Neuronal stem cell (in vitro differentiated cells): ENCODE data around the gene CHAC2.

Experiments
- DNase-seq: peaks from one replicate; pipeline ENCODE4 v3.0.0-alpha.2; 2013; ENCODE audit warnings: low spot score
- H2AFZ ChIP-seq: one replicate; pipeline ENCODE4 v1.6.1; 2013; ENCODE audit warnings: mild to moderate bottlenecking, low read length, inconsistent platforms
- H2AK5ac ChIP-seq: 2 replicates; pipeline ENCODE4 v1.6.1; 2013; ENCODE audit warnings: low read depth, mild to moderate bottlenecking, inconsistent platforms, low read length, moderate library complexity, mixed read lengths
- H2BK120ac ChIP-seq: 2 replicates; pipeline ENCODE4 v1.6.1; 2013; ENCODE audit warnings: low read depth, mild to moderate bottlenecking, inconsistent platforms, low read length, moderate library complexity, mixed read lengths
- H2BK12ac ChIP-seq: one replicate; pipeline ENCODE4 v1.6.1; 2013; ENCODE audit warnings: low read length, inconsistent platforms
- H2BK15ac ChIP-seq: 2 replicates; pipeline ENCODE4 v1.6.1; 2013; ENCODE audit warnings: mild to moderate bottlenecking, low read length, inconsistent platforms, mixed read lengths
- H2BK5ac ChIP-seq: one replicate; pipeline ENCODE4 v1.6.1; 2013; ENCODE audit warnings: inconsistent platforms, mild to moderate bottlenecking, low read length, moderate library complexity
- H3K14ac ChIP-seq: one replicate; pipeline ENCODE4 v1.6.1; 2013; ENCODE audit warnings: low read length, inconsistent platforms
- H3K18ac ChIP-seq: 2 replicates; pipeline ENCODE4 v1.6.1; 2013; ENCODE audit warnings: low read length, inconsistent platforms
- H3K23ac ChIP-seq: 2 replicates; pipeline ENCODE4 v1.6.1; 2013; ENCODE audit warnings: low read depth, mild to moderate bottlenecking, mixed read lengths, low read length, inconsistent platforms; ENCODE audit not compliant: poor library complexity
- H3K27ac ChIP-seq: replicated peaks from 3 replicates; pipeline ENCODE4 v1.5.1; 2013; ENCODE audit warnings: low read length, inconsistent platforms
- H3K27me3 ChIP-seq, 3 experiments: 2 replicates each; pipeline ENCODE4 v1.6.1; 2013; ENCODE audit warnings: low read length in 3 of 3, mild to moderate bottlenecking in 2 of 3, inconsistent platforms in 1 of 3, low read depth in 1 of 3, mixed read lengths in 1 of 3, moderate library complexity in 1 of 3; ENCODE audit not compliant: control insufficient read depth in 3 of 3, insufficient read depth in 3 of 3
- H3K36me3 ChIP-seq, 2 donors: replicated peaks in 1 of 2; 2 replicates each; pipeline ENCODE4 v1.6.1; 2013; ENCODE audit warnings: low read length in 2 of 2; ENCODE audit not compliant: control insufficient read depth in 2 of 2, insufficient read depth in 2 of 2
- H3K4ac ChIP-seq: 2 replicates; pipeline ENCODE4 v1.6.1; 2013; ENCODE audit warnings: inconsistent platforms, mild to moderate bottlenecking, low read length, moderate library complexity
- H3K4me1 ChIP-seq, 2 donors: 1 replicate in 1 of 2; 2 replicates in 1 of 2; pipeline ENCODE4 v1.6.1; 2013; ENCODE audit warnings: low read length in 2 of 2, low read depth in 1 of 2; ENCODE audit not compliant: control insufficient read depth in 2 of 2, insufficient read depth in 1 of 2
- H3K4me2 ChIP-seq: one replicate; pipeline ENCODE4 v1.6.1; 2013; ENCODE audit warnings: mild to moderate bottlenecking, low read length, inconsistent platforms; ENCODE audit not compliant: insufficient read depth, poor library complexity, severe bottlenecking
- H3K4me3 ChIP-seq, 2 donors: 2 replicates each; pipeline ENCODE4 v1.5.1; 2013; ENCODE audit warnings: low read length in 2 of 2, mild to moderate bottlenecking in 2 of 2, inconsistent platforms in 1 of 2, moderate library complexity in 1 of 2
- H3K79me1 ChIP-seq: one replicate; pipeline ENCODE4 v1.6.1; 2013; ENCODE audit warnings: low read depth, mild to moderate bottlenecking, inconsistent platforms, low read length, moderate library complexity
- H3K9ac ChIP-seq: one replicate; pipeline ENCODE4 v1.6.1; 2013; ENCODE audit warnings: mild to moderate bottlenecking, low read depth, low read length, inconsistent platforms; ENCODE audit not compliant: poor library complexity
- H3K9me3 ChIP-seq, 2 donors: replicated peaks in 1 of 2; 2 replicates each; pipeline versions ENCODE3 to v1.6.1; 2013; ENCODE audit warnings: low read length in 2 of 2, mild to moderate bottlenecking in 2 of 2, inconsistent platforms in 1 of 2, low read depth in 1 of 2, mixed read lengths in 1 of 2, moderate library complexity in 1 of 2; ENCODE audit not compliant: control insufficient read depth in 2 of 2, insufficient read depth in 1 of 2
- H4K8ac ChIP-seq: one replicate; pipeline ENCODE4 v1.6.1; 2013; ENCODE audit warnings: low read depth, mild to moderate bottlenecking, inconsistent platforms, low read length, moderate library complexity
- H4K91ac ChIP-seq: one replicate; pipeline ENCODE4 v1.6.1; 2013; ENCODE audit warnings: low read length, low read depth, mild to moderate bottlenecking, inconsistent platforms; ENCODE audit not compliant: poor library complexity
- WGBS, 2 donors: extraction: QIAGEN DNeasy Blood & Tissue Kit; methylation state at CpG; one replicate each; pipeline ENCODE4 v1.1.7; 2013; ENCODE audit warnings: missing lambda C conversion rate in 2 of 2, mixed read lengths in 1 of 2; ENCODE audit not compliant: insufficient read length in 2 of 2, insufficient replicate concordance in 1 of 2; ENCODE audit errors: extremely low coverage in 2 of 2; 5-methylcytosine and 5-hydroxymethylcytosine counted together

Gene CHAC2

DNA sequence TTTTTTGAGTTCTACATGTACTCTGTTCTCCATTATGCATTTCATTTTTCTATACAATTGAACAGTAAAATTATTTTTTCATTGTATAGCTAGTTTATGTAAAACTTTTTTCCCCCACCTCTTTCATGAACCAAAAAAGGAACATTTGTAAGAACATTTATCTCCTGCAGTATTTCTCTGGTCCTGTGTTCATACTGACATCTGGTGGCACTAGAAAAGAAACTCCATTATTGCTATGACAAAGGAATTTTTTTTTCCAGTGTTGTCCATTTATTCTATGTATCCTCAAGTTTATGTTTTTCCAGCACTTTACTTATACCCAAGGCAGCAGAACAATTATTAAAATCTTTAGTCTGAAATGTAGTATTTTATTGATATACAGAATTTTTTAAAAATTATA lies 27.4 kb upstream of the CHAC2 start:
- H2BK15ac ChIP-seq, result no peak overlapping the region
- H4K8ac ChIP-seq, result no peak overlapping the region
- no peak overlapping the region for H3K4me2 ChIP-seq
- no peak overlapping the region for H3K27ac ChIP-seq
- no peak overlapping the region for H3K9ac ChIP-seq
- H2BK5ac ChIP-seq, result no peak overlapping the region
- H4K91ac ChIP-seq, result no peak overlapping the region
- no peaks in the 10 kb centered on the region for H3K79me1 ChIP-seq
- no peak overlapping the region for H3K18ac ChIP-seq
- H3K36me3 ChIP-seq, result peaks cover 0 to 43% of the 10 kb centered on the region in 2 donors
- no peak overlapping the region for H3K14ac ChIP-seq
- no peak overlapping the region for H2AK5ac ChIP-seq
- no peak overlapping the region for H2AFZ ChIP-seq
- H3K4me1 ChIP-seq, result peaks cover 2 to 5% of the 10 kb centered on the region in 2 donors
- H3K27me3 ChIP-seq, result no peaks in the 10 kb centered on the region
- peaks cover 0 to 4% of the 10 kb centered on the region in 2 donors for H3K9me3 ChIP-seq
- H3K23ac ChIP-seq, result no peak overlapping the region
- no peak overlapping the region for H3K4me3 ChIP-seq
- no peak for DNase-seq
- H3K4ac ChIP-seq, result no peak overlapping the region
- H2BK12ac ChIP-seq, result no peak overlapping the region
- H2BK120ac ChIP-seq, result no peak overlapping the region

DNA sequence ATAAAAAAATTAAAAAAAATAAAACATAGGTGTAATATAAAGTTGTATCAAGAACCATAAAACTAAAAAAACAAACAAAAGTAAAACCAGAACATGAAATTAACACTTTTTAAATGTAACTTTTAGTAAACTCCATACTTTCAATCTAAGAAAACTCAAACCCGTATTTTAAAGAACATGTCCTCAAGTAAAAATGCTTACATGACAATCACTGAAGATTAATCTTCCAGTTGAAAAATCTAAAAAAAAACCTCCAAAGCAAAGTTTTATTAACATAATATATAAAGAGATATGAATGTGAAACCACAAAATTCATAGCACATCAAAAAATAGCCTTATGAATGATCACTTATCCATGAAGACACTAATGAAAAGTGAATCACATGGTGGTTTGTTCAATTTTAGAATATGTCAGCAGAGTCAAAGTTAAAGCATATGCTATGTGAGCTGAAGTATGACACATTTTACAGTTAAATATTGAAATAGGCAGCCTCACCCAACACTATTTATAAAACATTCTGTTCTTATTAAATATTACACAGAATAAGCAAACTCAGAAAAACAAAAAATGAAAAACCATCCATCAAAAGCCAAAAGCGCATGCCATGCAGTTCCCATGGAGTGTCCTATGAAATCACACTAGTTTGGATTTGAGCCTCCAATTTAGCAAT lies 23.1 kb upstream of the CHAC2 start:
- no peak overlapping the region for H3K23ac ChIP-seq
- H3K27ac ChIP-seq, result no peak overlapping the region
- no peak overlapping the region for H3K4me3 ChIP-seq
- peaks cover 0 to 4% of the 10 kb centered on the region in 2 donors for H3K9me3 ChIP-seq
- H3K27me3 ChIP-seq, result no peaks in the 10 kb centered on the region
- no peak overlapping the region for H3K18ac ChIP-seq
- no peak overlapping the region for H3K9ac ChIP-seq
- whole genome bisulfite sequencing, 2 donors, result no CpG with 5 or more reads among the region's 2 CpGs
- no peak overlapping the region for H2BK15ac ChIP-seq
- no peak overlapping the region for H2AFZ ChIP-seq
- H2AK5ac ChIP-seq, result no peak overlapping the region
- peaks cover 2 to 5% of the 10 kb centered on the region in 2 donors for H3K4me1 ChIP-seq
- no peak overlapping the region for H3K14ac ChIP-seq
- H2BK5ac ChIP-seq, result no peak overlapping the region
- H3K79me1 ChIP-seq, result no peaks in the 10 kb centered on the region
- no peak overlapping the region for H2BK120ac ChIP-seq
- peaks cover 0 to 66% of the 10 kb centered on the region in 2 donors for H3K36me3 ChIP-seq
- H3K4me2 ChIP-seq, result no peak overlapping the region
- H2BK12ac ChIP-seq, result no peak overlapping the region
- H3K4ac ChIP-seq, result no peak overlapping the region
- H4K91ac ChIP-seq, result no peak overlapping the region
- H4K8ac ChIP-seq, result no peak overlapping the region
- DNase-seq, result no peak

DNA sequence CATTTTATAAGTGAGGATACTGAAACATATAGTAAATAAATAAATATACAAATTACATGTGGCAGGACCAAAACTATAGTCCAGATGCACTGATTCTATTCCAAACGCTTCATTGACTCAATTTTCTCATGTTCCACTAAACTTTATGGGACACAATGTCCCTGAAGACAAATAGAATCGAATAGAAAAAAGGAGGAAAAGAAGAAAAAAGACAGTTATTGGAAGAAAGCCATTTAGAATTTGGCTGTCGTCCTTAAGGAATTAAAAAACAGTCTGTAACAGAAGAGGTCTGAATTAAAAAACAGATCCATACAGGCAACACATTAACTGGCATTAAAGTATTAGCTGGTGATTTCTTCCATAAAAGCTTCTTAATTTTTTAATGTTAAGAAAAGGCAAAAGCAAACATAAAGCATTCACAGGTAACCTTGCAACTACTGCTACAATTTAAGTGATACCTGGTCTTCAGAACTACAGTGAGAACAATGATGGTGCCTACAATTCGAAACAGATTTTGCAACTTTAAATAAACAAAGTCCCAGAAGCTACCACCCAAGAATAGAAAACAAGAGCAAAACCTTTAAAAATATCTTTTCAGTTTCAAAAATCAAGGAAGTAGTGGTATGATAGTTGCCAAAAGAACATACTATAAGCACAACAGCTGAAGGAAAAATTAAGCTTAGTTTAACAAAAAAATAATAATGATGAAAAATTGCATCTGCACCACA lies 17.4 kb upstream of the CHAC2 start:
- Histone ChIP-seq H2BK15ac (no peak overlapping the region), H3K18ac (no peak overlapping the region), H4K91ac (no peak overlapping the region), H2BK5ac (no peak overlapping the region), H2AK5ac (no peak overlapping the region), H3K27me3 (no peaks in the 10 kb centered on the region), H3K79me1 (no peaks in the 10 kb centered on the region), H3K9ac (no peak overlapping the region), H3K4me1 (peaks cover 1 to 3% of the 10 kb centered on the region in 2 donors), H3K27ac (no peak overlapping the region), H2BK12ac (no peak overlapping the region), H4K8ac (no peak overlapping the region), H3K9me3 (no peaks in the 10 kb centered on the region), H3K4ac (no peak overlapping the region), H3K36me3 (peaks cover 0 to 63% of the 10 kb centered on the region in 2 donors), H3K14ac (no peak overlapping the region), H3K4me2 (no peak overlapping the region), H2AFZ (no peak overlapping the region), H3K23ac (no peak overlapping the region), H3K4me3 (no peak overlapping the region), H2BK120ac (no peak overlapping the region)
- no CpG with 5 or more reads among the region's 4 CpGs for WGBS, 2 donors
- no peak for DNase-seq

DNA sequence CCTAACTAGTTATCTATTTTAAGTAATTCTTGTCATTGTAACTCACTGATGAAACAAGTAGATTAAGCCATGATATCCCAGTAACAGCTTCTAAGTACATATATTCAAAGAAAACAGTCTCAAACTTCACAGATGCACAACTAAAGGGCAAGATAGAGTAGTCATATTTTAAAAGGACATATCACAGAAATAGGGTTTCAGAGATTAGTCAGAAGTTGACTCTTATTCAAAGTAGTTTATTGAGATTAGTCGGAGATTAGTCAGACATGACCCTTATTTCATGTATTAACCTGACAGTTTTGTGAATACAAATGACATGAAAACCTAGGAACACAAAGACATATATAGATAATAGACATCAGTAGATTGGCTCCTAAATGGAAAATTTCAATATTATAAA lies 15.9 kb upstream of the CHAC2 start:
- Histone ChIP-seq H3K23ac (no peak overlapping the region), H3K4me2 (no peak overlapping the region), H3K27ac (no peak overlapping the region), H3K4me3 (no peak overlapping the region), H3K9me3 (peaks cover 2 to 7% of the 10 kb centered on the region in 2 donors), H2BK12ac (no peak overlapping the region), H2AFZ (no peak overlapping the region), H3K9ac (no peak overlapping the region), H3K79me1 (no peaks in the 10 kb centered on the region), H3K27me3 (no peaks in the 10 kb centered on the region), H3K14ac (no peak overlapping the region), H4K91ac (no peak overlapping the region), H3K36me3 (peaks cover 4 to 62% of the 10 kb centered on the region in 2 donors), H2BK120ac (no peak overlapping the region), H2BK5ac (no peak overlapping the region), H3K4ac (no peak overlapping the region), H3K18ac (no peak overlapping the region), H2AK5ac (no peak overlapping the region), H4K8ac (no peak overlapping the region), H2BK15ac (no peak overlapping the region), H3K4me1 (peaks cover 1 to 3% of the 10 kb centered on the region in 2 donors)
- no peak for DNase-seq
- no CpG with 5 or more reads among the region's 1 CpG for whole genome bisulfite sequencing, 2 donors
